ENCODE measurements around the gene OR2F1. TPM values are rescaled to one million over a fixed set of nuclear protein-coding genes. Genes with fewer than 3 reads are reported as not detected.

OR2F1 gene
- total RNA-seq, 1 donor from 2014 or later, result not detected

- TF ChIP-seq, protein P1, sequence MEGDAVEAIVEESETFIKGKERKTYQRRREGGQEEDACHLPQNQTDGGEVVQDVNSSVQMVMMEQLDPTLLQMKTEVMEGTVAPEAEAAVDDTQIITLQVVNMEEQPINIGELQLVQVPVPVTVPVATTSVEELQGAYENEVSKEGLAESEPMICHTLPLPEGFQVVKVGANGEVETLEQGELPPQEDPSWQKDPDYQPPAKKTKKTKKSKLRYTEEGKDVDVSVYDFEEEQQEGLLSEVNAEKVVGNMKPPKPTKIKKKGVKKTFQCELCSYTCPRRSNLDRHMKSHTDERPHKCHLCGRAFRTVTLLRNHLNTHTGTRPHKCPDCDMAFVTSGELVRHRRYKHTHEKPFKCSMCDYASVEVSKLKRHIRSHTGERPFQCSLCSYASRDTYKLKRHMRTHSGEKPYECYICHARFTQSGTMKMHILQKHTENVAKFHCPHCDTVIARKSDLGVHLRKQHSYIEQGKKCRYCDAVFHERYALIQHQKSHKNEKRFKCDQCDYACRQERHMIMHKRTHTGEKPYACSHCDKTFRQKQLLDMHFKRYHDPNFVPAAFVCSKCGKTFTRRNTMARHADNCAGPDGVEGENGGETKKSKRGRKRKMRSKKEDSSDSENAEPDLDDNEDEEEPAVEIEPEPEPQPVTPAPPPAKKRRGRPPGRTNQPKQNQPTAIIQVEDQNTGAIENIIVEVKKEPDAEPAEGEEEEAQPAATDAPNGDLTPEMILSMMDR (IDR thresholded peaks at IDR 0.05; ENCODE audit: unreplicated experiment), result no peak
- H3K9me3 Mint-ChIP-seq, result no peaks in the 10 kb centered on the region
Measured at GRCh38 chr7:143938379-143939243, 16.0 kb upstream of the OR2F1 start.

DNA sequence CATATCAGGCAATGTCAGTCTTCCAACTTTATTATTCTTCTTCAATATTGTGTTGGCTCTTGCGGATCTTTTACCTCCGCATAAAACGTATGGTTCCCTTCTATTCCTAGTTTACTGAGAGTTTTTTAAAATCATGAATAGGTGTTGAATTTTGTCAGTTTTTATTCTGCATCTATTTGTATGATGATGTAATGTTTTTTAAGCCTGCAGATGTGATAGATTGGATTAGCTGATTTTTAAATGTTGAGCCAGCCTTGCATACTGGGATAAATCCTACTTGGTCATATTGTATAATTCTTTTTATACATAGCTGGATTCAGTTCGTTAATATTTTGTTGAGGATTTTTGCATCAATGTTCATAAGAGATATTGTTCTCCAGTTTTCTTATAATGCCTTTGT is 9.2 kb upstream of the OR2F1 start:
- H3K36me3 Mint-ChIP-seq, result no peaks in the 10 kb centered on the region
- H3K4me3 Mint-ChIP-seq, result no peak overlapping the region
- peaks cover 19% of the 10 kb centered on the region for H3K9me3 Mint-ChIP-seq
- DNase-seq (ENCODE audit: low spot score in 2 of 2, unreplicated experiment in 2 of 2), result no peak
- H3K4me1 Mint-ChIP-seq, result no peaks in the 10 kb centered on the region
- no peak overlapping the region for H3K27ac Mint-ChIP-seq
- H3K27me3 Mint-ChIP-seq (ENCODE audit: low read depth), result peaks cover 14% of the 10 kb centered on the region
- TF ChIP-seq, protein P1 (IDR thresholded peaks at IDR 0.05; ENCODE audit: unreplicated experiment), result no peak

More at GRCh38 chr7:143938379-143939243, 16.0 kb upstream of the OR2F1 start:
- Mint-ChIP-seq H3K27me3 (ENCODE audit: low read depth) (peaks cover 8% of the 10 kb centered on the region), H3K36me3 (no peaks in the 10 kb centered on the region), H3K4me3 (no peak overlapping the region), H3K27ac (no peak overlapping the region), H3K4me1 (peaks cover 12% of the 10 kb centered on the region)
- DNase-seq (ENCODE audit: low spot score in 2 of 2, unreplicated experiment in 2 of 2), result no peak

GRCh38 chr7:143947111-143947510 is 7.5 kb upstream of the OR2F1 start:
- TF ChIP-seq, protein P1 (IDR thresholded peaks at IDR 0.05; ENCODE audit: unreplicated experiment), result no peak
- no peak overlapping the region for H3K27ac Mint-ChIP-seq
- DNase-seq (ENCODE audit: low spot score in 2 of 2, unreplicated experiment in 2 of 2), result no peak
- peaks cover 22% of the 10 kb centered on the region for H3K9me3 Mint-ChIP-seq
- peaks cover 11% of the 10 kb centered on the region for H3K27me3 Mint-ChIP-seq (ENCODE audit: low read depth)
- no peak overlapping the region for H3K4me3 Mint-ChIP-seq
- no peaks in the 10 kb centered on the region for H3K36me3 Mint-ChIP-seq
- no peaks in the 10 kb centered on the region for H3K4me1 Mint-ChIP-seq

DNA sequence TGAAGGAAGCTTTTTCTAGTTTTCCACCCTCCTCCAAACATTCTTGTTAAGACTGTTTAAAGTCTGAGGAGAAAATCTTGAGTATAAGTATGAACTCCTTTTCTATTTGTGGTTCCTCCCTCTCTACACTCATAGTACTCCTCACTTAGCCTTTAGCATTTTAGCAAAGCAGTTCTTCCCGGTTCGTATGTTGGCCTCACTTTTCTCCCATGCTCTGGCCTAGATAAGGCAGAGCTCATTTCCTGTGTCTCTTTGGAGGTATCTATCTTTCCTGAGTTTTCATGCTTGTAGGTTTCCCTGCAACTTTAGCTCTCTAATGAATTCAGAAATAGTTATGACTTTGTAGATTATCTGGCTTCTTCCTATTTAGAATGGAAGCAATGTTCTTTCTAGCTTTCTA is 5.9 kb upstream of the OR2F1 start:
- Mint-ChIP-seq H3K27ac (no peak overlapping the region), H3K4me1 (no peaks in the 10 kb centered on the region), H3K4me3 (no peak overlapping the region), H3K9me3 (peaks cover 26% of the 10 kb centered on the region), H3K36me3 (no peaks in the 10 kb centered on the region), H3K27me3 (ENCODE audit: low read depth) (peaks cover 9% of the 10 kb centered on the region)
- TF ChIP-seq, protein P1 (IDR thresholded peaks at IDR 0.05; ENCODE audit: unreplicated experiment), result no peak
- no peak for DNase-seq (ENCODE audit: low spot score in 2 of 2, unreplicated experiment in 2 of 2)

- no peaks in the 10 kb centered on the region for H3K4me1 Mint-ChIP-seq
- H3K36me3 Mint-ChIP-seq, result no peaks in the 10 kb centered on the region
- no peak overlapping the region for H3K27ac Mint-ChIP-seq
- no peak for DNase-seq (ENCODE audit: low spot score in 2 of 2, unreplicated experiment in 2 of 2)
- H3K9me3 Mint-ChIP-seq, result peaks cover 7% of the 10 kb centered on the region
- H3K4me3 Mint-ChIP-seq, result no peak overlapping the region
- TF ChIP-seq, protein P1 (IDR thresholded peaks at IDR 0.05; ENCODE audit: unreplicated experiment), result no peak
- H3K27me3 Mint-ChIP-seq (ENCODE audit: low read depth), result peaks cover 24% of the 10 kb centered on the region
Measured at GRCh38 chr7:143953421-143953820, 1.2 kb upstream of the OR2F1 start.
